ENCODE results near the gene SH3PXD2A. TPM values are rescaled to one million over a fixed set of nuclear protein-coding genes. Genes with fewer than 3 reads are reported as not detected.

Gene SH3PXD2A
- total and polyA plus RNA-seq, 10 of the 15 experiments (the other 5 are each of a cell fraction or from before 2014, with no cell fraction given) = 0.63 to 14.0 (median 4.4) TPM

- TF ChIP-seq KDM1A (IDR thresholded peaks at IDR 0.05; ENCODE audit: borderline replicate concordance) (no peak), E2F4 (IDR thresholded peaks at IDR 0.05; ENCODE audit: low read depth, low read length) (no peak), TCF12 (IDR thresholded peaks at IDR 0.05; ENCODE audit: low read depth, low read length) (peak; percentile 61), BMI1 (IDR thresholded peaks at IDR 0.05; ENCODE audit: borderline replicate concordance) (no peak), REST (IDR thresholded peaks at IDR 0.05; ENCODE audit: low read depth, low read length) (no peak), JUNB (IDR thresholded peaks at IDR 0.05) (no peak), ZBTB33 (IDR thresholded peaks at IDR 0.05) (no peak), CHD2 (IDR thresholded peaks at IDR 0.05; ENCODE audit: borderline replicate concordance, low read depth, low read length) (no peak), SMARCA5 (IDR thresholded peaks at IDR 0.05) (no peak), ZNF217 (IDR thresholded peaks at IDR 0.05) (no peak), ZBED1 (IDR thresholded peaks at IDR 0.05; ENCODE audit: borderline replicate concordance) (no peak), ZNF384 (IDR thresholded peaks at IDR 0.05; ENCODE audit: borderline replicate concordance, low read depth, low read length) (no peak), HDAC2 (IDR thresholded peaks at IDR 0.05) (no peak), POLR2AphosphoS5 (IDR thresholded peaks at IDR 0.05; ENCODE audit: low read length) (no peak), CHD4 (IDR thresholded peaks at IDR 0.05) (no peak), GATAD2B (conservative IDR thresholded peaks at IDR 0.05; ENCODE audit: low read depth) (peak; percentile 54; the same call in 1 of the 2 replicates), FOXM1 (IDR thresholded peaks at IDR 0.05; ENCODE audit: low read depth, low read length) (no peak), RELB (IDR thresholded peaks at IDR 0.05; ENCODE audit: low read depth) (no peak), ZBTB11 (CRISPR knock-in tag; IDR thresholded peaks at IDR 0.05) (no peak)
Observed at GRCh38 chr10:103692952-103693811, 162.2 kb downstream of the SH3PXD2A start (continued).

Measured in GM12878 (cell line).